Colonic mucosa (tissue), 4 donors: ENCODE results near the gene HDAC1. TPM values are rescaled to one million over a fixed set of nuclear protein-coding genes. Genes with fewer than 3 reads are reported as not detected.
A peak's percentile ranks its signal among the peaks of the same experiment; 100 is the strongest.

Source experiments
- DNase-seq: peaks from one replicate; pipeline ENCODE4 v3.0.0-alpha.2; 2020
- H3K27ac ChIP-seq: fragments of 200-600 bp; one replicate; pipeline ENCODE4 v1.8.0; 2021
- H3K27me3 ChIP-seq: fragments of 200-600 bp; one replicate; pipeline ENCODE4 v1.8.0; 2021
- H3K36me3 ChIP-seq: fragments of 200-600 bp; one replicate; pipeline ENCODE4 v1.8.0; 2021
- H3K4me1 ChIP-seq: fragments of 200-600 bp; one replicate; pipeline ENCODE4 v1.8.0; 2021; ENCODE audit warnings: mild to moderate bottlenecking
- H3K4me3 ChIP-seq: fragments of 200-600 bp; one replicate; pipeline ENCODE4 v1.8.0; 2021
- H3K9ac ChIP-seq, 2 donors: one replicate each; pipeline ENCODE4 v1.7.0; 2013; ENCODE audit warnings: control low read depth in 2 of 2, low read depth in 2 of 2, low read length in 2 of 2
- H3K9me3 ChIP-seq: fragments of 200-600 bp; one replicate; pipeline ENCODE4 v1.8.0; 2021
- CTCF ChIP-seq: fragments of 200-600 bp; IDR thresholded peaks from one replicate; pipeline ENCODE4 v1.8.0; 2022; ENCODE audit warnings: antibody characterized with exemption, mild to moderate bottlenecking
- intact Hi-C: fragments of 100-400 bp; cut with DNase I; formaldehyde crosslinking; loops from one replicate; pipeline ENCODE4 v1.14.1; 2022
- total RNA-seq, 2 donors: library from RNA; stranded (reverse); fragmentation: NEBNext Ultra II Directional in 1 of 2; extraction: Animal tissue kit (Norgen Biotek cat#: 25700) in 1 of 2; gene quantifications; one replicate each; pipeline ENCODE4 v1.2.1, GENCODE V29; 2021
- donor health status: healthy.
- donor health status: DM: no; HTN: no; CAD: no.
- donor health status: DM: no; HTN: no; CAD: no.

HDAC1 gene
- total RNA-seq, 2 donors from 2014 or later = 226 to 291 TPM

- intact Hi-C loops = no loop called here
- Histone ChIP-seq H3K4me1 (peaks cover 3% of the 10 kb centered on the region), H3K4me3 (peak overlapping the region; percentile 76), H3K36me3 (no peaks in the 10 kb centered on the region), H3K27ac (peak overlapping the region; percentile 73), H3K9ac (peak overlapping the region in 1 of 2 donors; percentile 66), H3K9me3 (no peaks in the 10 kb centered on the region), H3K27me3 (no peaks in the 10 kb centered on the region)
- peak; percentile 79 for DNase-seq
- peak; percentile 42 for TF ChIP-seq CTCF
Measured at GRCh38 chr1:32350785-32351398, 59.0 kb downstream of the HDAC1 start.

GRCh38 chr1:32351399-32352238, 59.7 kb downstream of the HDAC1 start:
- Histone ChIP-seq H3K4me3 (peak overlapping the region; percentile 76), H3K27me3 (no peaks in the 10 kb centered on the region), H3K27ac (peak overlapping the region; percentile 73), H3K9ac (peak overlapping the region; percentile 86 to 93), H3K4me1 (peaks cover 3% of the 10 kb centered on the region), H3K36me3 (no peaks in the 10 kb centered on the region), H3K9me3 (no peaks in the 10 kb centered on the region)
- no peak for TF ChIP-seq CTCF
- intact Hi-C loops = no loop called here
- peak; percentile 94 for DNase-seq

- Histone ChIP-seq H3K36me3 (no peaks in the 10 kb centered on the region), H3K27ac (peak overlapping the region; percentile 73), H3K4me1 (peaks cover 3% of the 10 kb centered on the region), H3K9me3 (no peaks in the 10 kb centered on the region), H3K4me3 (peak overlapping the region; percentile 76), H3K9ac (peak overlapping the region; percentile 86 to 93), H3K27me3 (no peaks in the 10 kb centered on the region)
- no peak for DNase-seq
- TF ChIP-seq CTCF = no peak
- intact Hi-C loops = no loop called here
Measured at GRCh38 chr1:32352239-32352745, 60.4 kb downstream of the HDAC1 start.

GRCh38 chr1:32352831-32353383, 61.0 kb downstream of the HDAC1 start:
- peaks cover 3% of the 10 kb centered on the region for H3K4me1 ChIP-seq
- intact Hi-C loops = no loop called here
- TF ChIP-seq CTCF = no peak
- no peaks in the 10 kb centered on the region for H3K36me3 ChIP-seq
- no peak overlapping the region for H3K4me3 ChIP-seq
- peak overlapping the region; percentile 6 for H3K27ac ChIP-seq
- no peak overlapping the region for H3K9ac ChIP-seq
- no peak for DNase-seq
- no peaks in the 10 kb centered on the region for H3K9me3 ChIP-seq
- no peaks in the 10 kb centered on the region for H3K27me3 ChIP-seq

GRCh38 chr1:32353431-32353830, 61.5 kb downstream of the HDAC1 start:
- Histone ChIP-seq H3K27ac (peak overlapping the region; percentile 6), H3K4me3 (no peak overlapping the region), H3K27me3 (no peaks in the 10 kb centered on the region), H3K36me3 (no peaks in the 10 kb centered on the region), H3K9ac (peak overlapping the region in 1 of 2 donors; percentile 35), H3K4me1 (peaks cover 3% of the 10 kb centered on the region), H3K9me3 (no peaks in the 10 kb centered on the region)
- TF ChIP-seq CTCF = no peak
- no peak for DNase-seq
- intact Hi-C loops = no loop called here
